OCI-LY1 (cell line): Measurements from ENCODE around the gene SLC39A8.
"Not testable (repeated sequence)": the region's sequence is repeated elsewhere in the genome, so short reads cannot be mapped to it uniquely, and the experiment has no call there.

ENCODE experiments used
- H2AFZ ChIP-seq: fragments of 200-600 bp; sonication (generic), shearing (Covaris generic); 2 replicates; pipeline ENCODE4 v1.6.0; 2014; ENCODE audit warnings: antibody characterized with exemption, mild to moderate bottlenecking, low read length
- H3F3A ChIP-seq: fragments of 200-600 bp; sonication (generic), shearing (Covaris generic); 2 replicates; pipeline ENCODE4 v1.6.0; 2014; ENCODE audit warnings: mild to moderate bottlenecking, antibody characterized with exemption, low read length, moderate library complexity; ENCODE audit not compliant: insufficient read depth
- H3K27ac ChIP-seq: fragments of 200-600 bp; sonication (generic); 2 replicates; pipeline ENCODE4 v1.5.1; 2014; ENCODE audit warnings: low read length, mixed run types, mild to moderate bottlenecking, low read depth; ENCODE audit not compliant: poor library complexity, severe bottlenecking
- H3K27me3 ChIP-seq: fragments of 200-600 bp; sonication (generic); 2 replicates; pipeline ENCODE4 v1.6.0; 2014; ENCODE audit warnings: antibody characterized with exemption, mild to moderate bottlenecking, low read length, moderate library complexity; ENCODE audit not compliant: insufficient read depth
- H3K36me3 ChIP-seq: fragments of 200-600 bp; sonication (generic); 2 replicates; pipeline ENCODE4 v1.6.1; 2014; ENCODE audit warnings: mild to moderate bottlenecking, antibody characterized with exemption, low read length, moderate library complexity, mixed read lengths; ENCODE audit not compliant: insufficient read depth
- H3K4me1 ChIP-seq: fragments of 200-600 bp; sonication (generic); 2 replicates; pipeline ENCODE4 v1.5.1; 2014; ENCODE audit warnings: mild to moderate bottlenecking, low read length, moderate library complexity; ENCODE audit not compliant: insufficient read depth, severe bottlenecking
- H3K4me2 ChIP-seq: fragments of 200-600 bp; sonication (generic), shearing (Covaris generic); 2 replicates; pipeline ENCODE4 v1.6.1; 2014; ENCODE audit warnings: low read length
- H3K4me3 ChIP-seq: fragments of 200-600 bp; sonication (generic); 2 replicates; pipeline ENCODE4 v1.5.1; 2014; ENCODE audit warnings: low read length, low read depth, mild to moderate bottlenecking, mixed read lengths; ENCODE audit not compliant: poor library complexity, severe bottlenecking
- H3K79me2 ChIP-seq: fragments of 200-600 bp; shearing (Covaris generic); 2 replicates; pipeline ENCODE4 v1.6.1; 2016; ENCODE audit warnings: mixed run types, low read length, mixed read lengths; ENCODE audit not compliant: insufficient read depth
- H3K9ac ChIP-seq: fragments of 200-600 bp; sonication (generic), shearing (Covaris generic); 2 replicates; pipeline ENCODE4 v1.6.1; 2014; ENCODE audit warnings: mild to moderate bottlenecking, low read length, mixed read lengths
- H3K9me2 ChIP-seq: fragments of 200-600 bp; sonication (generic), shearing (Covaris generic); 2 replicates; pipeline ENCODE4 v1.6.1; 2014; ENCODE audit warnings: low read depth, mild to moderate bottlenecking, low read length, mixed read lengths
- H3K9me3 ChIP-seq: fragments of 200-600 bp; shearing (Covaris generic); 2 replicates; pipeline ENCODE4 v1.6.1; 2014; ENCODE audit warnings: low read length, mixed read lengths
- H4K20me1 ChIP-seq: fragments of 200-600 bp; sonication (generic), shearing (Covaris generic); 2 replicates; pipeline ENCODE4 v1.6.0; 2016; ENCODE audit warnings: mild to moderate bottlenecking, low read length; ENCODE audit not compliant: insufficient read depth
- EZH2 ChIP-seq: fragments of 200-600 bp; sonication (generic), shearing (Covaris generic); IDR thresholded peaks from 2 replicates; pipeline ENCODE4 v1.8.0; 2017; ENCODE audit warnings: borderline replicate concordance, mixed run types, mild to moderate bottlenecking, antibody characterized with exemption, low read length, moderate library complexity, mixed read lengths
- TF ChIP-seq, protein P1 (sequence below): fragments of 200-600 bp; sonication (generic), shearing (Covaris generic); IDR thresholded peaks from 2 replicates; pipeline ENCODE4 v1.5.1; 2017; ENCODE audit warnings: mild to moderate bottlenecking, antibody characterized with exemption, low read length, moderate library complexity, mixed read lengths

Gene SLC39A8

DNA sequence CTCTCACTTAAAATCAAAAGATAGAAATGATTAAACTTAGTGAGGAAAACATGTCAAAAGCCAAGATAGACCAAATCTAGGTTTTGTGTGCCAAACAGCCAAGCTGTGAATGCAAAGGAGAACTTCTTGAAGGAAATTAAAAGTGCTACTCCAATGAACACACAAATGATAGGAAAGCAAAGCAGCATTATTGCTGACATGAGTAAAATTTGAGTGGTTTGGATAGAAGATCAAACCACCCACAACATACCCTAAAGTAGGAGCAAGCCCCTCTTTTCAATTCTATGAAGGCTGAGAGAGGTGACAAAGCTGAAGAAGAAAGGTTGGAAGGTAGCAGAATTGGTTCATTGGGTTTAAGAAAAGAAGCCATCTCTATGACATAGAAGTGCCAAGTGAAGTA, 56.8 kb downstream of the SLC39A8 start:
- TF ChIP-seq, protein P1, sequence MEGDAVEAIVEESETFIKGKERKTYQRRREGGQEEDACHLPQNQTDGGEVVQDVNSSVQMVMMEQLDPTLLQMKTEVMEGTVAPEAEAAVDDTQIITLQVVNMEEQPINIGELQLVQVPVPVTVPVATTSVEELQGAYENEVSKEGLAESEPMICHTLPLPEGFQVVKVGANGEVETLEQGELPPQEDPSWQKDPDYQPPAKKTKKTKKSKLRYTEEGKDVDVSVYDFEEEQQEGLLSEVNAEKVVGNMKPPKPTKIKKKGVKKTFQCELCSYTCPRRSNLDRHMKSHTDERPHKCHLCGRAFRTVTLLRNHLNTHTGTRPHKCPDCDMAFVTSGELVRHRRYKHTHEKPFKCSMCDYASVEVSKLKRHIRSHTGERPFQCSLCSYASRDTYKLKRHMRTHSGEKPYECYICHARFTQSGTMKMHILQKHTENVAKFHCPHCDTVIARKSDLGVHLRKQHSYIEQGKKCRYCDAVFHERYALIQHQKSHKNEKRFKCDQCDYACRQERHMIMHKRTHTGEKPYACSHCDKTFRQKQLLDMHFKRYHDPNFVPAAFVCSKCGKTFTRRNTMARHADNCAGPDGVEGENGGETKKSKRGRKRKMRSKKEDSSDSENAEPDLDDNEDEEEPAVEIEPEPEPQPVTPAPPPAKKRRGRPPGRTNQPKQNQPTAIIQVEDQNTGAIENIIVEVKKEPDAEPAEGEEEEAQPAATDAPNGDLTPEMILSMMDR = no peak
- no peak for TF ChIP-seq EZH2
- H2AFZ ChIP-seq = no peak overlapping the region
- H3K4me1 ChIP-seq = no peaks in the 10 kb centered on the region
- peaks cover 50% of the 10 kb centered on the region for H3K36me3 ChIP-seq
- H3K79me2 ChIP-seq = no peaks in the 10 kb centered on the region
- no peak overlapping the region for H3K27ac ChIP-seq
- H3K4me2 ChIP-seq = no peak overlapping the region
- H4K20me1 ChIP-seq = no peaks in the 10 kb centered on the region
- no peaks in the 10 kb centered on the region for H3K27me3 ChIP-seq
- H3K9ac ChIP-seq = no peak overlapping the region
- no peaks in the 10 kb centered on the region for H3K9me3 ChIP-seq
- H3F3A ChIP-seq = no peaks in the 10 kb centered on the region
- H3K9me2 ChIP-seq = no peaks in the 10 kb centered on the region
- H3K4me3 ChIP-seq = no peak overlapping the region

DNA sequence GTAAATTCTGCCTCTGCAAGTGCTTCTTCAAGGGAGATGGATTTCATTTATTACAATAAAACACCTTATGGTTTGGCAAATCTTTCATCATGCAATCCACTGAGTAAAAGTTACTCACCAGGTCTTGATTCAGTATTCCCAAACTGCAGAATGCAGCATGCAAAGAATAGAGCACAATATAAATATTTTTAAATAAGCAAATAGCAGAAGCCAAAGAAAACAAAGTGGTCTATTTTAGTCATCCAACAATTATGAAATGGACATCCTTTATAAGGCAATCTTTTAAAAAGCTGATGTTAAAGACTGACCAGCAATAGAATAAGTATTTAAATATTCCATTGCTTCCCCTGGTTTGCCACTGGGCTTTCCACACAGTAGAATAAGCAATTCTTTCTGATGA, 59.5 kb downstream of the SLC39A8 start:
- no peak overlapping the region for H3K9ac ChIP-seq
- H3K9me3 ChIP-seq = no peaks in the 10 kb centered on the region
- H3K4me1 ChIP-seq = no peaks in the 10 kb centered on the region
- H3K27me3 ChIP-seq = no peaks in the 10 kb centered on the region
- no peak overlapping the region for H2AFZ ChIP-seq
- H3K27ac ChIP-seq = no peak overlapping the region
- H3K4me2 ChIP-seq = no peak overlapping the region
- no peaks in the 10 kb centered on the region for H4K20me1 ChIP-seq
- no peak overlapping the region for H3K4me3 ChIP-seq
- TF ChIP-seq, protein P1 = no peak
- no peak for TF ChIP-seq EZH2
- H3K79me2 ChIP-seq = no peaks in the 10 kb centered on the region
- H3K9me2 ChIP-seq = no peaks in the 10 kb centered on the region
- peaks cover 33% of the 10 kb centered on the region for H3K36me3 ChIP-seq
- H3F3A ChIP-seq = no peaks in the 10 kb centered on the region

DNA sequence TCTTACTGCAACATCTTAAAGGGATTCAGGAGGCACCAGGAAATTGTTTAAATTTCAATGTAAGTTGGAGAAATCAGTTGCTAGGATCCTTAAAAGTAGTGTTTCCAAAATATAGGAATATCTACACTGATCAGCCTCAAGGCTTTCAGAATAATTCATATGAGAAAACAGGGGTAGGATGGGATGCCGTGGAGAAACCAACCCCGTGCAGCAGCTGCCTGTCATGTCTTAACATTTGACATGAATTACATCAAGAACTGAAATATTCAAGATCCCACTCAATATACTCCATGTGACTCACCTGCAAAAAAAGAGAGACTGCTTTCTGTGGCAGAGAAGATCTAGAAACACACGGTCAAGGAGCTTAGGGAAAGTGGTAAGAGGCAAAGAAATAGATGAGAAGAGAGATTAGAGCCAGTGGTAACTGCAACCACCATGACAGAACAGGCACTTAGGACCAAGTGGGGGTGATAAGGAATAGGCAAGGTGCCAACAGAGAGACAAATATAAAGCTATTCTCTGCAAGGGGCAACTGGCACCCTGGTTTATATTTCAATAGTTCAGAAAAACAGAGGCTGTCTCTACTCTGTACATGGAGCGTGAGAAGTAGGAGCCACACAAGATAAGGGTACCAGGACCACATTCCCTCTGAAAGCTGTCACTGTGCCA, 64.0 kb downstream of the SLC39A8 start:
- no peaks in the 10 kb centered on the region for H3K27me3 ChIP-seq
- H3K9me3 ChIP-seq = no peaks in the 10 kb centered on the region
- no peak overlapping the region for H3K4me3 ChIP-seq
- H4K20me1 ChIP-seq = no peaks in the 10 kb centered on the region
- H3K4me1 ChIP-seq = no peaks in the 10 kb centered on the region
- TF ChIP-seq, protein P1 = no peak
- no peak for TF ChIP-seq EZH2
- H3K27ac ChIP-seq = no peak overlapping the region
- H3F3A ChIP-seq = no peaks in the 10 kb centered on the region
- peaks cover 26% of the 10 kb centered on the region for H3K36me3 ChIP-seq
- no peak overlapping the region for H3K9ac ChIP-seq
- no peaks in the 10 kb centered on the region for H3K9me2 ChIP-seq
- no peaks in the 10 kb centered on the region for H3K79me2 ChIP-seq
- no peak overlapping the region for H2AFZ ChIP-seq
- H3K4me2 ChIP-seq = no peak overlapping the region

DNA sequence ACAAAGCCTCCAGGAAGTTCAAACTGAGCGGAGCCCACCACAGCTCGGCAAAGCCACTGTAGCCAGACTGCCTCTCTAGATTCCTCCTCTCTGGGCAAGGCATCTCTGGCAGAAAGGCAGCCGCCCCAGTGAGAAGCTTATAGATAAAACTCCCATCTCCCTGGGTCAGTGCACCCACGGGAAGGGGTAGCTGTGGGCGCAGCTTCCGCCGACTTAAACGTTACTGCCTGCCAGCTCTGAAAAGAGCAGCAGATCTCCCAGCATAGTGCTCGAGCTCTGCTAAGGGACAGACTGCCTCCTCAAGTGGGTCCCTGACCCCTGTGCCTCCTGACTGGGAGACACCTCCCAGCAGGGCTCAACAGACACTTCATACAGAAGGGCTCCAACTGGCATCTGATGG, 72.0 kb downstream of the SLC39A8 start:
- not testable (repeated sequence) for H3F3A ChIP-seq, H3K9me2 ChIP-seq, H3K4me1 ChIP-seq, H3K79me2 ChIP-seq, H3K9ac ChIP-seq, H3K27ac ChIP-seq, H2AFZ ChIP-seq, H3K4me2 ChIP-seq, H3K27me3 ChIP-seq, H3K36me3 ChIP-seq, H3K4me3 ChIP-seq, H3K9me3 ChIP-seq, H4K20me1 ChIP-seq
